Caco-2 (cell line): ENCODE results near the gene DCST1. TPM values are rescaled to one million over a fixed set of nuclear protein-coding genes. Genes with fewer than 3 reads are reported as not detected.

Experiments used
- BruUV-seq: library from RNA; stranded (reverse); fragments of 400-500 nt; replicated peaks from 2 replicates; lab custom pipeline; 2021; lab: Mats Ljungman, UMichigan
- CTCF ChIA-PET: fragments of 300-600 bp; sonication (Branson Sonifier 250); formaldehyde crosslinking; loops from one replicate; lab custom pipeline; 2022; ENCODE audit warnings: antibody characterized with exemption; lab: Charles Lee
- POLR2A ChIA-PET: fragments of 300-600 bp; sonication (Branson Sonifier 250); formaldehyde crosslinking; loops from one replicate; lab custom pipeline; 2022; ENCODE audit warnings: antibody characterized with exemption; lab: Charles Lee
- DNase-seq, 2 experiments: peaks; one replicate each; pipeline versions ENCODE4 v3.0.0 to v3.0.0-alpha.2; 2020 to 2022
- H3K27me3 ChIP-seq: replicated peaks from 2 replicates; pipeline ENCODE4 v1.6.0; 2011; ENCODE audit warnings: low read length; ENCODE audit not compliant: control insufficient read depth, insufficient read depth
- H3K36me3 ChIP-seq: 2 replicates; pipeline ENCODE4 v1.5.1; 2011; ENCODE audit warnings: low read length; ENCODE audit not compliant: control insufficient read depth, insufficient read depth
- H3K4me1 ChIP-seq: fragments of 250-450 bp; sonication (Bioruptor Pico); 2 replicates; pipeline ENCODE4 v1.5.1; 2020; ENCODE audit warnings: mild to moderate bottlenecking
- H3K4me3 ChIP-seq: 2 replicates; pipeline ENCODE4 v1.5.1; 2011; ENCODE audit warnings: low read depth, mild to moderate bottlenecking, control low read depth, low read length
- H3K9me3 ChIP-seq: fragments of 250-450 bp; sonication (Bioruptor Pico); 2 replicates; pipeline ENCODE4 v1.5.1; 2020; ENCODE audit warnings: mild to moderate bottlenecking, moderate library complexity
- H3K27ac Mint-ChIP-seq: one replicate; pipeline ENCODE4 v1.8.0; 2022; ENCODE audit warnings: mixed read lengths; ENCODE audit not compliant: unreplicated experiment
- H3K27me3 Mint-ChIP-seq: one replicate; pipeline ENCODE4 v1.8.0; 2022; ENCODE audit warnings: mixed read lengths; ENCODE audit not compliant: insufficient read depth, unreplicated experiment
- H3K36me3 Mint-ChIP-seq: one replicate; pipeline ENCODE4 v1.8.0; 2022; ENCODE audit warnings: mild to moderate bottlenecking, mixed read lengths; ENCODE audit not compliant: insufficient read depth, unreplicated experiment
- H3K4me1 Mint-ChIP-seq: one replicate; pipeline ENCODE4 v1.8.0; 2022; ENCODE audit warnings: low read depth, mixed read lengths; ENCODE audit not compliant: unreplicated experiment
- H3K4me3 Mint-ChIP-seq: one replicate; pipeline ENCODE4 v1.8.0; 2022; ENCODE audit warnings: mild to moderate bottlenecking, moderate library complexity, mixed read lengths; ENCODE audit not compliant: unreplicated experiment
- H3K9me3 Mint-ChIP-seq: one replicate; pipeline ENCODE4 v1.8.0; 2022; ENCODE audit warnings: mixed read lengths; ENCODE audit not compliant: unreplicated experiment
- intact Hi-C: fragments of 100-400 bp; cut with micrococcal nuclease; formaldehyde crosslinking; loops from one replicate; pipeline ENCODE4 v1.10.0; 2022; ENCODE audit not compliant: unreplicated experiment
- total RNA-seq: library from RNA; stranded (reverse); gene quantifications from 2 replicates; pipeline ENCODE4 v1.2.3, GENCODE V29; 2022
- TF ChIP-seq, protein P1 (sequence below), 2 experiments: fragments of 200-600 bp in 1 of 2; IDR thresholded peaks; 1 replicate in 1 of 2; 2 replicates in 1 of 2; pipeline versions ENCODE4 v1.5.1 to v1.8.0; 2011 to 2022; ENCODE audit warnings: antibody characterized with exemption in 1 of 2, control low read depth in 1 of 2, inconsistent platforms in 1 of 2, low read depth in 1 of 2, low read length in 1 of 2, mild to moderate bottlenecking in 1 of 2, moderate library complexity in 1 of 2; ENCODE audit not compliant: insufficient read depth in 1 of 2, severe bottlenecking in 1 of 2, unreplicated experiment in 1 of 2

DCST1 gene
- total RNA-seq, 1 experiment from 2014 or later: not detected

DNA sequence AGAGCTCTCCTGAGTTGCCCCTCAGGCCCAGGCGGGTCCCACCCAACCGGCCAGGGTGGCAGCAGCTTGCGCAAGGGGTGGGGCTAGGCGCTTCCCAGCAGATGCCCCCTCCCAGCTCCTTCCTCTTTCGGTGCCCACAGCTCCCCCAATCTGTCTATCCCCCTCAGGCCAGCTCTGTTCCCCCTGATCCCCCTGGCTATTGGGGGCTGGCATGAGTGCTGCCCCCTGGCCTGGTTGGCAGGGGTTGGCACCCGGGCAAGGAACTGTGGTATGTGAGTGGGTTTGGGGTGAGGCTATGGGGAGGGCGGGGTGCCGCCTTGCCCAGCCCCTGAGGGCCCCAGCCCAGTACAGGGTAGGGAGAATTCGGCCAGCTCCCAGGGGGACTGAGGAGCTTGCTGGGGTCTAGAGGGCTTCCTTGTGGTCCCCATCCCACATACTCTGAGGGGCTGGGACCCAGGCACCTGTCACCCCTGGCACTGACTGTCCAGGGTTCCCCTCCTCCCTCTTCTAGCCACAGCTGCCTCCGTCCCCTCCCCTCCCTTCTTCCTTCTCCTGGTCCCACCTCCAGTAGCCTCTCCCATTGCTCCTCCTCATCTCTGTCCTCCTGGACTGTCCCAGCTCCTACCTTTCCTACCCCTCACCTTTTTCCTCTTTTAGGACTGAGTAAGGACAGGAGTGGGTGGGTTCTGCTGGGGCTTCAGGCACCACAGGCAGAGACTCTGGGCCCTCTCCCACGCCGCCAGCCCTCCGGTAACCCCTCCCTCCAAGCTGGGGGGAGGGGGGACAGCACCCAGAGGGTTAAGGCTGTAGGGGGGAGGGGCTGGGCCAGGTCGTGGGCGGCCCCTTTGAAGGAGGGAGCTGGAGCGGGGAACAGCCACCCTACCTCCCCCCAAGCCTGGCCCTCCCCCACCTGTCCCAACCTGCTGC, 25.3 kb upstream of the DCST1 start:
- no peaks in the 10 kb centered on the region for H3K27me3 Mint-ChIP-seq
- CTCF ChIA-PET: interaction anchor here (0.5 to 2.3 kb wide), 4 partner anchors 9 to 454 kb away, joined by 3 to 10 read pairs (median 5); no protein-coding TSS in a partner anchor
- H3K36me3 Mint-ChIP-seq: peaks cover 38% of the 10 kb centered on the region
- peak overlapping the region; percentile 50 for H3K4me3 Mint-ChIP-seq
- TF ChIP-seq, protein P1, sequence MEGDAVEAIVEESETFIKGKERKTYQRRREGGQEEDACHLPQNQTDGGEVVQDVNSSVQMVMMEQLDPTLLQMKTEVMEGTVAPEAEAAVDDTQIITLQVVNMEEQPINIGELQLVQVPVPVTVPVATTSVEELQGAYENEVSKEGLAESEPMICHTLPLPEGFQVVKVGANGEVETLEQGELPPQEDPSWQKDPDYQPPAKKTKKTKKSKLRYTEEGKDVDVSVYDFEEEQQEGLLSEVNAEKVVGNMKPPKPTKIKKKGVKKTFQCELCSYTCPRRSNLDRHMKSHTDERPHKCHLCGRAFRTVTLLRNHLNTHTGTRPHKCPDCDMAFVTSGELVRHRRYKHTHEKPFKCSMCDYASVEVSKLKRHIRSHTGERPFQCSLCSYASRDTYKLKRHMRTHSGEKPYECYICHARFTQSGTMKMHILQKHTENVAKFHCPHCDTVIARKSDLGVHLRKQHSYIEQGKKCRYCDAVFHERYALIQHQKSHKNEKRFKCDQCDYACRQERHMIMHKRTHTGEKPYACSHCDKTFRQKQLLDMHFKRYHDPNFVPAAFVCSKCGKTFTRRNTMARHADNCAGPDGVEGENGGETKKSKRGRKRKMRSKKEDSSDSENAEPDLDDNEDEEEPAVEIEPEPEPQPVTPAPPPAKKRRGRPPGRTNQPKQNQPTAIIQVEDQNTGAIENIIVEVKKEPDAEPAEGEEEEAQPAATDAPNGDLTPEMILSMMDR (IDR thresholded peaks at IDR 0.05; ENCODE audit: insufficient read depth in 1 of 2, low read depth in 1 of 2, low read length in 1 of 2, severe bottlenecking in 1 of 2, unreplicated experiment in 1 of 2): no peak
- POLR2A ChIA-PET: interaction anchor here (1.0 kb wide), 1 partner anchor 9 kb away, joined by 4 read pairs; no protein-coding TSS in a partner anchor
- Histone ChIP-seq H3K4me3 (no peak overlapping the region), H3K4me1 (peaks cover 55% of the 10 kb centered on the region), H3K9me3 (no peaks in the 10 kb centered on the region), H3K27me3 (no peaks in the 10 kb centered on the region), H3K36me3 (peaks cover 4% of the 10 kb centered on the region)
- no TSS peak for BruUV-seq
- no peak for DNase-seq
- peaks cover 25% of the 10 kb centered on the region for H3K4me1 Mint-ChIP-seq
- no peaks in the 10 kb centered on the region for H3K9me3 Mint-ChIP-seq
- intact Hi-C loops: no loop called here
- H3K27ac Mint-ChIP-seq: peak overlapping the region; percentile 43

GRCh38 chr1:155009221-155009711, 24.4 kb upstream of the DCST1 start:
- TF ChIP-seq, protein P1 (IDR thresholded peaks at IDR 0.05; ENCODE audit: insufficient read depth in 1 of 2, low read depth in 1 of 2, low read length in 1 of 2, severe bottlenecking in 1 of 2, unreplicated experiment in 1 of 2): no peak
- DNase-seq: no peak
- CTCF ChIA-PET: interaction anchor here (0.6 to 2.3 kb wide), 3 partner anchors 8 to 21 kb away, joined by 4 to 10 read pairs (median 6); no protein-coding TSS in a partner anchor
- peaks cover 35% of the 10 kb centered on the region for H3K36me3 Mint-ChIP-seq
- no peaks in the 10 kb centered on the region for H3K27me3 Mint-ChIP-seq
- Histone ChIP-seq H3K4me1 (peaks cover 53% of the 10 kb centered on the region), H3K36me3 (peaks cover 4% of the 10 kb centered on the region), H3K9me3 (no peaks in the 10 kb centered on the region), H3K27me3 (no peaks in the 10 kb centered on the region), H3K4me3 (no peak overlapping the region)
- H3K4me1 Mint-ChIP-seq: peaks cover 25% of the 10 kb centered on the region
- no peaks in the 10 kb centered on the region for H3K9me3 Mint-ChIP-seq
- POLR2A ChIA-PET: no interaction called here
- intact Hi-C loops: no loop called here
- no TSS peak for BruUV-seq
- peak overlapping the region; percentile 50 for H3K4me3 Mint-ChIP-seq
- H3K27ac Mint-ChIP-seq: peak overlapping the region; percentile 45

- Mint-ChIP-seq H3K36me3 (peaks cover 35% of the 10 kb centered on the region), H3K27me3 (no peaks in the 10 kb centered on the region), H3K27ac (peak overlapping the region; percentile 45), H3K4me1 (peaks cover 25% of the 10 kb centered on the region), H3K9me3 (no peaks in the 10 kb centered on the region), H3K4me3 (no peak overlapping the region)
- no peak overlapping the region for H3K4me3 ChIP-seq
- CTCF ChIA-PET: interaction anchor here (0.6 to 2.3 kb wide), 2 partner anchors 8 to 17 kb away, joined by 3 to 10 read pairs; partner anchors contain the start of gene LENEP
- H3K4me1 ChIP-seq: peaks cover 49% of the 10 kb centered on the region
- H3K9me3 ChIP-seq: no peaks in the 10 kb centered on the region
- no peak for DNase-seq
- intact Hi-C loops: no loop called here
- H3K27me3 ChIP-seq: no peaks in the 10 kb centered on the region
- peaks cover 3% of the 10 kb centered on the region; the same call in 1 of the 2 replicates for H3K36me3 ChIP-seq
- TF ChIP-seq, protein P1 (IDR thresholded peaks at IDR 0.05; ENCODE audit: insufficient read depth in 1 of 2, low read depth in 1 of 2, low read length in 1 of 2, severe bottlenecking in 1 of 2, unreplicated experiment in 1 of 2): no peak
- no TSS peak for BruUV-seq
- POLR2A ChIA-PET: no interaction called here
Measured at GRCh38 chr1:155009742-155010141, 23.9 kb upstream of the DCST1 start.
